ENCODE data around the gene LYPLAL1.

DNA sequence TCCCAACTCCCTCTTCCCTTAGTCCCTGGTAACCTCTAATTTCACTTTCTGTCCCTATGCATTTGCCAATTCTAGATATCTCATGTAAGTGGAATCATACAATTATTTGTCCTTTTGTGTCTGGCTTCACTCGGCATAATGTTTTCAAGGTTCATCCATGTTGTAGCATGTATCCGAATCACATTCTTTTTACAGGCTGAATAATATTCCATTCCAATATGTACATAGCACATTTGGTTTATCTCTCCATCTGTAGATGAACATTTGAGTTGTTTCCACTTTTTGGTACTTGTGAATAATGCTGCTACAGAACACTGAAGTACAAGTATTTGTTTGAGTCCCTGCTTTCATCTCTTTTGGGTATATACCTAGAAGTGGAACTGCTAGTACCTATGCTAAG is 857 bp upstream of the LYPLAL1 start:
- TF ChIP-seq, protein P1, sequence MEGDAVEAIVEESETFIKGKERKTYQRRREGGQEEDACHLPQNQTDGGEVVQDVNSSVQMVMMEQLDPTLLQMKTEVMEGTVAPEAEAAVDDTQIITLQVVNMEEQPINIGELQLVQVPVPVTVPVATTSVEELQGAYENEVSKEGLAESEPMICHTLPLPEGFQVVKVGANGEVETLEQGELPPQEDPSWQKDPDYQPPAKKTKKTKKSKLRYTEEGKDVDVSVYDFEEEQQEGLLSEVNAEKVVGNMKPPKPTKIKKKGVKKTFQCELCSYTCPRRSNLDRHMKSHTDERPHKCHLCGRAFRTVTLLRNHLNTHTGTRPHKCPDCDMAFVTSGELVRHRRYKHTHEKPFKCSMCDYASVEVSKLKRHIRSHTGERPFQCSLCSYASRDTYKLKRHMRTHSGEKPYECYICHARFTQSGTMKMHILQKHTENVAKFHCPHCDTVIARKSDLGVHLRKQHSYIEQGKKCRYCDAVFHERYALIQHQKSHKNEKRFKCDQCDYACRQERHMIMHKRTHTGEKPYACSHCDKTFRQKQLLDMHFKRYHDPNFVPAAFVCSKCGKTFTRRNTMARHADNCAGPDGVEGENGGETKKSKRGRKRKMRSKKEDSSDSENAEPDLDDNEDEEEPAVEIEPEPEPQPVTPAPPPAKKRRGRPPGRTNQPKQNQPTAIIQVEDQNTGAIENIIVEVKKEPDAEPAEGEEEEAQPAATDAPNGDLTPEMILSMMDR (IDR thresholded peaks at IDR 0.05): no peak
- no peak for TF ChIP-seq ZFX (IDR thresholded peaks at IDR 0.05; ENCODE audit: borderline replicate concordance)

All from 22Rv1 (cell line).